ENCODE results near the gene SLIT3. TPM values are rescaled to one million over a fixed set of nuclear protein-coding genes. Genes with fewer than 3 reads are reported as not detected.

The SLIT3 gene
- total and polyA plus RNA-seq, 4 donors = 4.6 to 48.5 (median 19.8) TPM

- Histone ChIP-seq H3K9ac (ENCODE audit: insufficient read depth in 1 of 2, low read length in 2 of 2) (no peak overlapping the region), H3K4me1 (ENCODE audit: control insufficient read depth in 5 of 5, insufficient read depth in 5 of 5, low read length in 5 of 5) (peaks cover 0 to 5% (median 0%) of the 10 kb centered on the region in 5 donors), H3K4me3 (no peak overlapping the region), H3K27me3 (ENCODE audit: control insufficient read depth in 3 of 3, insufficient read depth in 3 of 3, low read length in 2 of 3) (no peaks in the 10 kb centered on the region), H3K36me3 (ENCODE audit: control insufficient read depth in 4 of 4, insufficient read depth in 4 of 4, low read length in 4 of 4) (peaks cover 0 to 10% (median 0%) of the 10 kb centered on the region in 4 donors), H3K9me3 (ENCODE audit: control insufficient read depth in 4 of 4, insufficient read depth in 3 of 4, low read length in 3 of 4) (no peaks in the 10 kb centered on the region), H3K27ac (ENCODE audit: low read depth in 1 of 2, low read length in 1 of 2) (no peak overlapping the region)
- WGBS, 2 donors = 51 to 60% methylated on average over 3 of the region's 3 CpGs
- DNase-seq = no peak
- no peak for TF ChIP-seq CTCF (IDR thresholded peaks at IDR 0.05; ENCODE audit: control extremely low read depth, extremely low read depth)
- ATAC-seq (ENCODE audit: insufficient read depth, low FRiP score) = no peak
These were observed 122.2 kb downstream of the SLIT3 start for GRCh38 chr5:169178754-169179153.

GRCh38 chr5:169178274-169178673, 122.7 kb downstream of the SLIT3 start:
- no peaks in the 10 kb centered on the region for H3K27me3 ChIP-seq (ENCODE audit: control insufficient read depth in 3 of 3, insufficient read depth in 3 of 3, low read length in 2 of 3)
- H3K27ac ChIP-seq (ENCODE audit: low read depth in 1 of 2, low read length in 1 of 2) = no peak overlapping the region
- 73 to 81% methylated on average over 5 of the region's 5 CpGs for WGBS, 2 donors
- peaks cover 0 to 5% (median 0%) of the 10 kb centered on the region in 5 donors for H3K4me1 ChIP-seq (ENCODE audit: control insufficient read depth in 5 of 5, insufficient read depth in 5 of 5, low read length in 5 of 5)
- peaks cover 0 to 10% (median 0%) of the 10 kb centered on the region in 4 donors for H3K36me3 ChIP-seq (ENCODE audit: control insufficient read depth in 4 of 4, insufficient read depth in 4 of 4, low read length in 4 of 4)
- no peak overlapping the region for H3K9ac ChIP-seq (ENCODE audit: insufficient read depth in 1 of 2, low read length in 2 of 2)
- DNase-seq (no peak), ATAC-seq (ENCODE audit: insufficient read depth, low FRiP score) (no peak)
- no peak for TF ChIP-seq CTCF (IDR thresholded peaks at IDR 0.05; ENCODE audit: control extremely low read depth, extremely low read depth)
- H3K9me3 ChIP-seq (ENCODE audit: control insufficient read depth in 4 of 4, insufficient read depth in 3 of 4, low read length in 3 of 4) = no peaks in the 10 kb centered on the region
- H3K4me3 ChIP-seq = no peak overlapping the region

- no peak overlapping the region for H3K27ac ChIP-seq (ENCODE audit: low read depth in 1 of 2, low read length in 1 of 2)
- H3K27me3 ChIP-seq (ENCODE audit: control insufficient read depth in 3 of 3, insufficient read depth in 3 of 3, low read length in 2 of 3) = no peaks in the 10 kb centered on the region
- no peaks in the 10 kb centered on the region for H3K9me3 ChIP-seq (ENCODE audit: control insufficient read depth in 4 of 4, insufficient read depth in 3 of 4, low read length in 3 of 4)
- no peak overlapping the region for H3K4me3 ChIP-seq
- TF ChIP-seq CTCF (IDR thresholded peaks at IDR 0.05; ENCODE audit: control extremely low read depth, extremely low read depth) = no peak
- DNase-seq (no peak), ATAC-seq (ENCODE audit: insufficient read depth, low FRiP score) (no peak)
- WGBS, 2 donors = 59 to 67% methylated on average over 5 of the region's 5 CpGs
- H3K36me3 ChIP-seq (ENCODE audit: control insufficient read depth in 4 of 4, insufficient read depth in 4 of 4, low read length in 4 of 4) = peaks cover 0 to 10% (median 0%) of the 10 kb centered on the region in 4 donors
- peaks cover 0 to 5% (median 0%) of the 10 kb centered on the region in 5 donors for H3K4me1 ChIP-seq (ENCODE audit: control insufficient read depth in 5 of 5, insufficient read depth in 5 of 5, low read length in 5 of 5)
- no peak overlapping the region for H3K9ac ChIP-seq (ENCODE audit: insufficient read depth in 1 of 2, low read length in 2 of 2)
These were observed 123.9 kb downstream of the SLIT3 start for GRCh38 chr5:169176709-169177694.
